Stimulated activated CD4-positive, alpha-beta T cell treated with anti-CD3 and anti-CD28 coated beads, Interleukin-12 subunit alpha, Interleukin-12 subunit beta, amount 100 ng/mL, for 4 hours (primary cell): Measurements from ENCODE around the gene HMG20B.

Experiments used
- DNase-seq: peaks from one replicate; pipeline ENCODE4 v3.0.0-alpha.2; 2020

The HMG20B gene

DNA sequence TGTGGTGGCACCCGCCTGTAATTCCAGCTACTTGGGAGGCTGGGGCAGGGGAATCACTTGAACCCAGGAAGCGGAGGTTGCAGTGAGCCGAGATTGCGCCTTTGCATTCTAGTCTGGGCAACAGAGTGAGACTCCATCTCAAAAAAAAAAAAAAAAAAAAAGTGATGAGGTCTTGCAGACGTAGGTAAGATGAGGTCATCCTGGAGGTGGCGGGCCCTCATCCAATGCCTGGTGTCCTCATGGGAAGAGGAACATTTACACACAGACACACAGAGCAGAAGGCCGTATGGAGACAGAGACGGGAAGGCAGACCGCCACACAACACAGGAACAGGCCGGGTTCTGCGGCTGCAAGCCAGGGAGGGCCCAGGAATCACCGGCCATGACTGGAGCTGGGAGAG is 49.5 kb downstream of the HMG20B start:
- DNase-seq, result no peak

DNA sequence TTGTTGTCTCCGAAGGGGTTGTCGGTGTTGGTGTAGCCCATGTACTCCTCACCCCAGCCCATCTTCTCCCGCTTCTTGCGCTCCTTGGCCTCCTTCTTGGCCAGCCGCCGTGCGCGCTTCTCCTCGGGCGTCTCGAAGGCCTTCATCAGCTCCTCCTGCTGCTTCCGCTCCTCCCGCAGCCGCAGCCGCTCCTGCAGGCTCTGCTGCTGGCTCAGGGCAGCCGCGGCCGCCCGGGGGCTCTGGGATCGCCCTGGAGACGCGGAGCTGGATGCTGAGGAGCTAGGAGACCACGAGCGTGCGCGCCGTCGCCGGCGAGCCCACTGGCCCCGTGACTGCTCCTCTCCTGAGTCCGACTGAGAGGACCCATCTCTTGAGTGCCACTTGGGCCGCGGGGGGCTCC is 51.0 kb downstream of the HMG20B start:
- DNase-seq, result no peak

DNA sequence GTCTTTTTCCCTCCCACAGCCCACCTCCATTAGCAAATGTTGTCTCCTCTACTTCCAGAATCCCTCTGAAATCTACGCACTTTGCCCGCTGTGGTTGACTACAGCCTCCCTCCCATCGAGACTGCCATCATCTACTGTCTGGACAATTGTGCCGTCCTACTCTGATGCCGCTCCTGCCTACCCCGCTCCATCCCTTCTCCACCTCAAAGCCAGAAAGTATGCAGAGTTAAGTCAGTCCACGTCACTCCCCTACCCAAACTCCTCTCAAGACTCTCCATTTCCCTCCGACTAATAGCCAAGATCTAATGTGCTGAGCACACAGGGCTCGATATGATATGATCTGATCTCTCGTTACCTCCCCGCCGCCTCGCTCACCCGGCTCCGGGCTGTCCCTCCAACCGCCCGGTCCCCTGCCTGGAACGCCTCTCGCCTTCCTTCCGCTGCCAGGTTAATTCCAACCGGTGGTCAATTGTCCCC is 53.3 kb downstream of the HMG20B start:
- peak; percentile 14 for DNase-seq

DNA sequence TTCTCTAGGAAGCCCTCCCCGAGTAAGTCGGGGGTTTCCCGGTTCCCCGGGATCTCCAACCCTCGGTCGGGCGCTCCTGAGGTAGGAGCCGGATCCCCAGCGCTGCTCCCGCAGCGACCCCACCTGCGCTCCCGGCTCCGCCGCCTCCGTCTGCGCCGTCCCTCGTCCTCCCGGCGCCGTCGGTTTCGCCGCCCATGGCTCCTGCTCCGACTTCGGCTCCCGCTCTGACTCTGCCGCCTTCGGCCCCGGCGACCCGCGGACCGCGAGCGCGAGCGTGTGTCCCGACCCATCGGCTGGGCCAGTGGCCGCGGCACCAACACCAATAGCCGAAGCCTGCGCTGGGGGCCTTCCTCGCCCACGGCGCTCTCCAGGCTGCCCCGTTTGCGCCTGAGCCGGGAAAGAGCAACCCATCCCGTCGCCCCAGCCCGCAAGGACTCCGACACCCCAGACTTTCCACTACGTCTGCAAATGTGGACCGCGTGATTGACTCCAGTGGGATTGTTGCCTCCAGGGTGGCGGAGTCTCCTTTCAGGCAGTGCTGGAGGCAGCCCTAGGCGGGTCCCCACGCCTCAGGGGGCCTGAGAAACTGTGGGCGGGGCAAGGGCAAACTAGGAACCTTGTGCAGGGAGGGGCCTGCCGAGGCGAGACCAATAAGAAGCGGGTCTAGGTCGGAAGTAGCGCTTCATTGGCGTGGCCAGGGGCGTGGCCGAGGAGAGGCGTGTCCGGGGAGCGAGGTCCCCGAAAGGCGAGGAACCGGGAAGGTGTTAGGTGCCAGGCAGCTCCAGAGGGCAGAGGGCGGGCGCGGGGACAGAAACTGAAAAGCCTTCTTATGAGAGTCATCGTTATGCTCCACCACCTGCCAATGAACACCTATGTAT is 54.0 kb downstream of the HMG20B start, which contains the start of gene CACTIN:
CACTIN (minus strand) TSS at position 318 of the 878 bp plus-strand sequence; CDS start at position 290, 28 bp downstream.
- peak; percentile 99 for DNase-seq

DNA sequence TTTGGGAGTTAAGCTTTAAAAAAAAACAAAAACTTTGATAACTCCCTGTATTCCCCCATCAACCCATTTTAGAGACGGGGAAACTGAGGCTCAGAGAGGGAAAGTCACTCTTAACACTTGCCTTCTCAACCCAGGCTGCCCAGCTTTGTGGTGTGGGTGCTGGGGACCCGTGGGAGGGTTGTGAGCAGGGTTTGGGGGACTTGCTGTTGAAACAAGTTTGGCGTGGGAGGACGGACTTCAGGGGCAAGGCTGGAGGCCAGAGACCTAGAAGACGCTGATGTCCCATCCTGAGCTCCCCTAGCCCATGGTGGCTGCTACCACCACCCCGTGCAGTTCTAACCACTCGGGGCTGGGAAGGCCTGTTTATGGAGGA is 54.6 kb downstream of the HMG20B start:
- no peak for DNase-seq
